ENCODE measurements around the gene CMC4. TPM values are rescaled to one million over a fixed set of nuclear protein-coding genes. Genes with fewer than 3 reads are reported as not detected.

Gene CMC4
- polyA plus RNA-seq, 1 donor from 2014 or later, result 16.4 TPM

DNA sequence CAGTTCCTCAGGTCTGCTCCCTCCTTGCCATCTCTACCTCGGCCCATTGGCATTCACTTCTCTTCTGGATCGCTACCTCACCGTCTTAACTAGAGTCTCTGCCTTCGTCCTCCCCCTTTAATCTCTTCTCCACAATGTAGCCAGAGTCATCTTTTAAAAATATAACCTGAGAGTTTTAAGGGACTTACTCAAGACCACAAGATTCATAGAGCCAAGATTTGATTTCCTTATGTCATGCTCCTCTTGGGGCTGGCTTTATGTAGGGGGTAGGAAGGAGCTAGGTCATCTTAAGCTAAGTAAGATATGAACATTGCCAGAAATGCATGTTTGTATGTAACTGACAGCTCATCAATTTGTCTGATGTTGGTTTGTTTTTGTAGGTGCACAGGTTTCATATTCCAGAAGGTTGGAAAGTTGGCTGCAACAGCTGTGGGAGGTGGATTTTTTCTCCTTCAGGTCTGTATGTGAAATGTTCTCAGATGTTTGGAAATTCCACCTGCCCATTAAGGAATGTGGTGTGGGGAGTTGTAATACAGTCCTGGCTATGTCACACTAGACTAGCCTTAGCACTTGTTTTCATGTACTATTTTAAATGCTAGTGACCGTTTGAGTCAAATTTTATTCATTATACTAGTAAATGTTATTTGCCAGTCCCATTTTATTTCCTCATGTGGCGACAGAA lies 24.7 kb downstream of the CMC4 start:
- Histone ChIP-seq H4K20me1 (ENCODE audit: insufficient read depth) (no peaks in the 10 kb centered on the region), H3K9ac (ENCODE audit: low read length) (no peak overlapping the region), H3K9me2 (ENCODE audit: insufficient read depth, low read length) (no peaks in the 10 kb centered on the region), H3K4me3 (ENCODE audit: low read length) (no peak overlapping the region), H3K9me3 (ENCODE audit: low read length) (no peaks in the 10 kb centered on the region), H3K27me3 (ENCODE audit: insufficient read depth, low read depth, low read length) (no peaks in the 10 kb centered on the region), H3K4me2 (ENCODE audit: low read length) (no peak overlapping the region), H3K36me3 (ENCODE audit: insufficient read depth, low read length) (no peaks in the 10 kb centered on the region), H3K27ac (ENCODE audit: low read length) (no peak overlapping the region), H3K79me2 (replicated peaks; ENCODE audit: insufficient read depth, low read length) (no peaks in the 10 kb centered on the region), H3F3A (ENCODE audit: insufficient read depth, low read length, poor library complexity, severe bottlenecking) (no peaks in the 10 kb centered on the region), H2AFZ (ENCODE audit: low read depth, low read length) (no peak overlapping the region)
- TF ChIP-seq RAD21 (conservative IDR thresholded peaks at IDR 0.05) (no peak), EZH2 (IDR thresholded peaks at IDR 0.05; ENCODE audit: borderline replicate concordance, insufficient read depth, low read length, poor library complexity, severe bottlenecking) (no peak), TAF1 (IDR thresholded peaks at IDR 0.05; ENCODE audit: low read depth) (no peak), SMC3 (conservative IDR thresholded peaks at IDR 0.05; ENCODE audit: poor library complexity) (no peak), EP300 (conservative IDR thresholded peaks at IDR 0.05; ENCODE audit: poor library complexity, severe bottlenecking) (no peak), MXI1 (conservative IDR thresholded peaks at IDR 0.05; ENCODE audit: poor library complexity, severe bottlenecking) (no peak), POLR2AphosphoS5 (IDR thresholded peaks at IDR 0.05) (no peak)
- TF ChIP-seq, protein P1, sequence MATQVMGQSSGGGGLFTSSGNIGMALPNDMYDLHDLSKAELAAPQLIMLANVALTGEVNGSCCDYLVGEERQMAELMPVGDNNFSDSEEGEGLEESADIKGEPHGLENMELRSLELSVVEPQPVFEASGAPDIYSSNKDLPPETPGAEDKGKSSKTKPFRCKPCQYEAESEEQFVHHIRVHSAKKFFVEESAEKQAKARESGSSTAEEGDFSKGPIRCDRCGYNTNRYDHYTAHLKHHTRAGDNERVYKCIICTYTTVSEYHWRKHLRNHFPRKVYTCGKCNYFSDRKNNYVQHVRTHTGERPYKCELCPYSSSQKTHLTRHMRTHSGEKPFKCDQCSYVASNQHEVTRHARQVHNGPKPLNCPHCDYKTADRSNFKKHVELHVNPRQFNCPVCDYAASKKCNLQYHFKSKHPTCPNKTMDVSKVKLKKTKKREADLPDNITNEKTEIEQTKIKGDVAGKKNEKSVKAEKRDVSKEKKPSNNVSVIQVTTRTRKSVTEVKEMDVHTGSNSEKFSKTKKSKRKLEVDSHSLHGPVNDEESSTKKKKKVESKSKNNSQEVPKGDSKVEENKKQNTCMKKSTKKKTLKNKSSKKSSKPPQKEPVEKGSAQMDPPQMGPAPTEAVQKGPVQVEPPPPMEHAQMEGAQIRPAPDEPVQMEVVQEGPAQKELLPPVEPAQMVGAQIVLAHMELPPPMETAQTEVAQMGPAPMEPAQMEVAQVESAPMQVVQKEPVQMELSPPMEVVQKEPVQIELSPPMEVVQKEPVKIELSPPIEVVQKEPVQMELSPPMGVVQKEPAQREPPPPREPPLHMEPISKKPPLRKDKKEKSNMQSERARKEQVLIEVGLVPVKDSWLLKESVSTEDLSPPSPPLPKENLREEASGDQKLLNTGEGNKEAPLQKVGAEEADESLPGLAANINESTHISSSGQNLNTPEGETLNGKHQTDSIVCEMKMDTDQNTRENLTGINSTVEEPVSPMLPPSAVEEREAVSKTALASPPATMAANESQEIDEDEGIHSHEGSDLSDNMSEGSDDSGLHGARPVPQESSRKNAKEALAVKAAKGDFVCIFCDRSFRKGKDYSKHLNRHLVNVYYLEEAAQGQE (IDR thresholded peaks at IDR 0.05; ENCODE audit: borderline replicate concordance), result no peak
- TF ChIP-seq, protein P2, sequence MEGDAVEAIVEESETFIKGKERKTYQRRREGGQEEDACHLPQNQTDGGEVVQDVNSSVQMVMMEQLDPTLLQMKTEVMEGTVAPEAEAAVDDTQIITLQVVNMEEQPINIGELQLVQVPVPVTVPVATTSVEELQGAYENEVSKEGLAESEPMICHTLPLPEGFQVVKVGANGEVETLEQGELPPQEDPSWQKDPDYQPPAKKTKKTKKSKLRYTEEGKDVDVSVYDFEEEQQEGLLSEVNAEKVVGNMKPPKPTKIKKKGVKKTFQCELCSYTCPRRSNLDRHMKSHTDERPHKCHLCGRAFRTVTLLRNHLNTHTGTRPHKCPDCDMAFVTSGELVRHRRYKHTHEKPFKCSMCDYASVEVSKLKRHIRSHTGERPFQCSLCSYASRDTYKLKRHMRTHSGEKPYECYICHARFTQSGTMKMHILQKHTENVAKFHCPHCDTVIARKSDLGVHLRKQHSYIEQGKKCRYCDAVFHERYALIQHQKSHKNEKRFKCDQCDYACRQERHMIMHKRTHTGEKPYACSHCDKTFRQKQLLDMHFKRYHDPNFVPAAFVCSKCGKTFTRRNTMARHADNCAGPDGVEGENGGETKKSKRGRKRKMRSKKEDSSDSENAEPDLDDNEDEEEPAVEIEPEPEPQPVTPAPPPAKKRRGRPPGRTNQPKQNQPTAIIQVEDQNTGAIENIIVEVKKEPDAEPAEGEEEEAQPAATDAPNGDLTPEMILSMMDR (IDR thresholded peaks at IDR 0.05; ENCODE audit: poor library complexity, severe bottlenecking), result no peak

DNA sequence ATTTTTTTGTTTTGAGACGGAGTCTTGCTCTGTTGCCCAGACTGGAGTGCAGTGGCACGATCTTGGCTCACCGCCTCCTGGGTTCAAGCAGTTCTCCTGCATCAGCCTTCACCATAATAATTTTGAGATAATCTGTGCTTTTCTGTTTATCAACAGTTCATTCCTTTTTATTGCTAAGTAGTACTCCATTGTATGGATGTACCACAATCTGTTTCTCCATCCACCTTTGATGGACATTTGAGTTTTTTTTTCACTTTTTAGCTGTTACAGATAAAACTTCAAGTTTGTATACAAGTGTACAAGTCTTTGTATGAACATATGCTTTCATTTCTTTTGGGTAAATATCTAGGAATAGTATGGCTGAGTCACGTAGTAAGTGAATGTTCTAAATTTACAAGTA lies 35.2 kb downstream of the CMC4 start:
- H3K79me2 ChIP-seq (replicated peaks; ENCODE audit: insufficient read depth, low read length), result peaks cover 3% of the 10 kb centered on the region
- no peaks in the 10 kb centered on the region for H3K9me2 ChIP-seq (ENCODE audit: insufficient read depth, low read length)
- no peak overlapping the region for H3K27ac ChIP-seq (ENCODE audit: low read length)
- no peak overlapping the region for H3K9ac ChIP-seq (ENCODE audit: low read length)
- H4K20me1 ChIP-seq (ENCODE audit: insufficient read depth), result no peaks in the 10 kb centered on the region
- no peak for TF ChIP-seq RAD21 (conservative IDR thresholded peaks at IDR 0.05)
- TF ChIP-seq, protein P2 (IDR thresholded peaks at IDR 0.05; ENCODE audit: poor library complexity, severe bottlenecking), result no peak
- TF ChIP-seq SMC3 (conservative IDR thresholded peaks at IDR 0.05; ENCODE audit: poor library complexity), result no peak
- TF ChIP-seq MXI1 (conservative IDR thresholded peaks at IDR 0.05; ENCODE audit: poor library complexity, severe bottlenecking), result no peak
- no peak for TF ChIP-seq POLR2AphosphoS5 (IDR thresholded peaks at IDR 0.05)
- no peaks in the 10 kb centered on the region for H3F3A ChIP-seq (ENCODE audit: insufficient read depth, low read length, poor library complexity, severe bottlenecking)
- H3K4me3 ChIP-seq (ENCODE audit: low read length), result no peak overlapping the region
- no peak overlapping the region for H3K4me2 ChIP-seq (ENCODE audit: low read length)
- H3K9me3 ChIP-seq (ENCODE audit: low read length), result no peaks in the 10 kb centered on the region
- no peaks in the 10 kb centered on the region for H3K27me3 ChIP-seq (ENCODE audit: insufficient read depth, low read depth, low read length)
- H3K36me3 ChIP-seq (ENCODE audit: insufficient read depth, low read length), result no peaks in the 10 kb centered on the region
- no peak overlapping the region for H2AFZ ChIP-seq (ENCODE audit: low read depth, low read length)

Measured in neural cell (in vitro differentiated cells).